Neural progenitor cell (in vitro differentiated cells): ENCODE measurements around the gene ITGB1. TPM values are rescaled to one million over a fixed set of nuclear protein-coding genes. Genes with fewer than 3 reads are reported as not detected.

Source experiments
- DNase-seq: peaks from one replicate; pipeline ENCODE4 v3.0.0-alpha.2; 2016; ENCODE audit warnings: low spot score
- H2AFZ ChIP-seq: fragments of 200-600 bp; sonication (generic); replicated peaks from 2 replicates; pipeline ENCODE4 v1.6.1; 2016; ENCODE audit warnings: antibody characterized with exemption
- H3F3A ChIP-seq: fragments of 200-600 bp; sonication (generic); 2 replicates; pipeline ENCODE4 v1.6.1; 2016; ENCODE audit warnings: antibody characterized with exemption, low read depth
- H3K27ac ChIP-seq: fragments of 200-600 bp; sonication (generic); 2 replicates; pipeline ENCODE4 v1.5.1; 2016; ENCODE audit warnings: mild to moderate bottlenecking
- H3K27me3 ChIP-seq: fragments of 200-600 bp; sonication (generic); 2 replicates; pipeline ENCODE4 v1.6.1; 2016; ENCODE audit warnings: mild to moderate bottlenecking, moderate library complexity
- H3K36me3 ChIP-seq: fragments of 200-600 bp; sonication (generic); 2 replicates; pipeline ENCODE4 v1.5.1; 2016
- H3K4me1 ChIP-seq: fragments of 200-600 bp; sonication (generic); 2 replicates; pipeline ENCODE4 v1.6.1; 2016; ENCODE audit warnings: mixed run types
- H3K4me2 ChIP-seq: fragments of 200-600 bp; sonication (generic); 2 replicates; pipeline ENCODE4 v1.6.1; 2016
- H3K4me3 ChIP-seq: fragments of 200-600 bp; sonication (generic); 2 replicates; pipeline ENCODE4 v1.5.1; 2016
- H3K79me2 ChIP-seq: fragments of 200-600 bp; sonication (generic); 2 replicates; pipeline ENCODE4 v1.6.1; 2016; ENCODE audit warnings: low read depth
- H3K9ac ChIP-seq: fragments of 200-600 bp; sonication (generic); 2 replicates; pipeline ENCODE4 v1.6.1; 2016
- H3K9me3 ChIP-seq: fragments of 200-600 bp; sonication (generic); 2 replicates; pipeline ENCODE4 v1.5.1; 2016; ENCODE audit warnings: low read depth
- H4K20me1 ChIP-seq: fragments of 200-600 bp; sonication (generic); 2 replicates; pipeline ENCODE4 v1.6.1; 2016; ENCODE audit warnings: low read depth
- H3K27ac Mint-ChIP-seq: 3 replicates; pipeline ENCODE4 v1.8.0; 2021; ENCODE audit warnings: mixed read lengths
- H3K27me3 Mint-ChIP-seq: 2 replicates; pipeline ENCODE4 v1.8.0; 2022; ENCODE audit warnings: low read depth, mild to moderate bottlenecking, inconsistent platforms, moderate library complexity, mixed read lengths; ENCODE audit not compliant: insufficient read depth
- H3K36me3 Mint-ChIP-seq: 3 replicates; pipeline ENCODE4 v1.8.0; 2021; ENCODE audit warnings: mixed read lengths
- H3K4me1 Mint-ChIP-seq: 3 replicates; pipeline ENCODE4 v1.8.0; 2021; ENCODE audit warnings: mixed read lengths
- H3K4me3 Mint-ChIP-seq: 3 replicates; pipeline ENCODE4 v1.8.0; 2021; ENCODE audit warnings: mild to moderate bottlenecking, moderate library complexity, mixed read lengths
- H3K9me3 Mint-ChIP-seq: 3 replicates; pipeline ENCODE4 v1.8.0; 2020; ENCODE audit warnings: mixed read lengths
- EZH2 ChIP-seq: fragments of 200-600 bp; sonication (generic); IDR thresholded peaks from 2 replicates; pipeline ENCODE4 v1.6.1; 2017; ENCODE audit warnings: antibody characterized with exemption, mild to moderate bottlenecking, moderate library complexity
- EZH2phosphoT487 ChIP-seq: fragments of 200-600 bp; sonication (generic); IDR thresholded peaks from 2 replicates; pipeline ENCODE4 v1.6.1; 2017; ENCODE audit warnings: antibody characterized with exemption
- total RNA-seq: library from RNA; depleted of rRNA; stranded (reverse); fragments of >200 nt; gene quantifications from 2 replicates; pipeline ENCODE4 v1.2.3, GENCODE V29; 2015; ENCODE audit warnings: low replicate concordance
- TF ChIP-seq, protein P1 (sequence below): fragments of 200-600 bp; sonication (generic); IDR thresholded peaks from 2 replicates; pipeline ENCODE4 v1.5.1; 2017; ENCODE audit warnings: antibody characterized with exemption, mild to moderate bottlenecking

ITGB1 gene
- total RNA-seq, 1 donor from 2014 or later, result 358 TPM

GRCh38 chr10:32865170-32865569 lies 92.9 kb downstream of the ITGB1 start:
- Histone ChIP-seq H3K36me3 (no peaks in the 10 kb centered on the region), H2AFZ (no peak overlapping the region), H3F3A (no peaks in the 10 kb centered on the region), H3K9ac (no peak overlapping the region), H4K20me1 (no peaks in the 10 kb centered on the region), H3K79me2 (no peaks in the 10 kb centered on the region), H3K4me1 (no peaks in the 10 kb centered on the region), H3K4me2 (no peak overlapping the region), H3K27me3 (peaks cover 12% of the 10 kb centered on the region), H3K9me3 (no peaks in the 10 kb centered on the region), H3K4me3 (no peak overlapping the region), H3K27ac (no peak overlapping the region)
- Mint-ChIP-seq H3K9me3 (no peaks in the 10 kb centered on the region), H3K27me3 (no peaks in the 10 kb centered on the region), H3K4me3 (no peak overlapping the region), H3K27ac (no peak overlapping the region), H3K4me1 (no peaks in the 10 kb centered on the region), H3K36me3 (no peaks in the 10 kb centered on the region)
- DNase-seq, result no peak
- TF ChIP-seq EZH2phosphoT487 (no peak), EZH2 (no peak)
- TF ChIP-seq, protein P1, sequence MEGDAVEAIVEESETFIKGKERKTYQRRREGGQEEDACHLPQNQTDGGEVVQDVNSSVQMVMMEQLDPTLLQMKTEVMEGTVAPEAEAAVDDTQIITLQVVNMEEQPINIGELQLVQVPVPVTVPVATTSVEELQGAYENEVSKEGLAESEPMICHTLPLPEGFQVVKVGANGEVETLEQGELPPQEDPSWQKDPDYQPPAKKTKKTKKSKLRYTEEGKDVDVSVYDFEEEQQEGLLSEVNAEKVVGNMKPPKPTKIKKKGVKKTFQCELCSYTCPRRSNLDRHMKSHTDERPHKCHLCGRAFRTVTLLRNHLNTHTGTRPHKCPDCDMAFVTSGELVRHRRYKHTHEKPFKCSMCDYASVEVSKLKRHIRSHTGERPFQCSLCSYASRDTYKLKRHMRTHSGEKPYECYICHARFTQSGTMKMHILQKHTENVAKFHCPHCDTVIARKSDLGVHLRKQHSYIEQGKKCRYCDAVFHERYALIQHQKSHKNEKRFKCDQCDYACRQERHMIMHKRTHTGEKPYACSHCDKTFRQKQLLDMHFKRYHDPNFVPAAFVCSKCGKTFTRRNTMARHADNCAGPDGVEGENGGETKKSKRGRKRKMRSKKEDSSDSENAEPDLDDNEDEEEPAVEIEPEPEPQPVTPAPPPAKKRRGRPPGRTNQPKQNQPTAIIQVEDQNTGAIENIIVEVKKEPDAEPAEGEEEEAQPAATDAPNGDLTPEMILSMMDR, result no peak

GRCh38 chr10:32854435-32854834 lies 103.6 kb downstream of the ITGB1 start:
- no peaks in the 10 kb centered on the region for H3K36me3 ChIP-seq
- H3K27me3 ChIP-seq, result no peaks in the 10 kb centered on the region
- H3F3A ChIP-seq, result no peaks in the 10 kb centered on the region
- H3K9ac ChIP-seq, result no peak overlapping the region
- no peaks in the 10 kb centered on the region for H3K4me1 Mint-ChIP-seq
- H3K27me3 Mint-ChIP-seq, result peaks cover 3% of the 10 kb centered on the region
- no peaks in the 10 kb centered on the region for H3K79me2 ChIP-seq
- no peak overlapping the region for H3K4me3 Mint-ChIP-seq
- H2AFZ ChIP-seq, result no peak overlapping the region
- H3K9me3 ChIP-seq, result no peaks in the 10 kb centered on the region
- no peaks in the 10 kb centered on the region for H3K36me3 Mint-ChIP-seq
- TF ChIP-seq, protein P1, result no peak
- TF ChIP-seq EZH2 (no peak), EZH2phosphoT487 (no peak)
- H3K4me3 ChIP-seq, result no peak overlapping the region
- no peaks in the 10 kb centered on the region for H4K20me1 ChIP-seq
- no peak for DNase-seq
- H3K27ac ChIP-seq, result no peak overlapping the region
- H3K9me3 Mint-ChIP-seq, result no peaks in the 10 kb centered on the region
- no peaks in the 10 kb centered on the region for H3K4me1 ChIP-seq
- H3K27ac Mint-ChIP-seq, result no peak overlapping the region
- H3K4me2 ChIP-seq, result no peak overlapping the region

GRCh38 chr10:32851301-32851700 lies 106.7 kb downstream of the ITGB1 start:
- Histone ChIP-seq H3K36me3 (no peaks in the 10 kb centered on the region), H3K4me3 (no peak overlapping the region), H3K79me2 (no peaks in the 10 kb centered on the region), H3F3A (no peaks in the 10 kb centered on the region), H3K27ac (no peak overlapping the region), H2AFZ (no peak overlapping the region), H3K27me3 (no peaks in the 10 kb centered on the region), H3K9me3 (no peaks in the 10 kb centered on the region), H3K4me2 (no peak overlapping the region), H3K9ac (no peak overlapping the region), H3K4me1 (no peaks in the 10 kb centered on the region), H4K20me1 (no peaks in the 10 kb centered on the region)
- Mint-ChIP-seq H3K27ac (no peak overlapping the region), H3K36me3 (no peaks in the 10 kb centered on the region), H3K9me3 (no peaks in the 10 kb centered on the region), H3K4me3 (no peak overlapping the region), H3K4me1 (no peaks in the 10 kb centered on the region), H3K27me3 (peaks cover 3% of the 10 kb centered on the region)
- DNase-seq, result no peak
- TF ChIP-seq, protein P1, result no peak
- TF ChIP-seq EZH2phosphoT487, result no peak
- no peak for TF ChIP-seq EZH2
